Stimulated activated CD8-positive, alpha-beta memory T cell treated with anti-CD3 and anti-CD28 coated beads, Interleukin-15, amount 100 ng/mL, for 48 hours (primary cell): Measurements from ENCODE around the gene SPNS2.

Experiments
- DNase-seq, 2 donors: peaks; one replicate each; pipeline ENCODE4 v3.0.0-alpha.2; 2020; ENCODE audit warnings: low read depth in 2 of 2

SPNS2 gene

GRCh38 chr17:4503283-4504025, 4.8 kb downstream of the SPNS2 start:
- DNase-seq, result no peak

GRCh38 chr17:4504188-4504587, 5.5 kb downstream of the SPNS2 start:
- DNase-seq, result no peak

DNA sequence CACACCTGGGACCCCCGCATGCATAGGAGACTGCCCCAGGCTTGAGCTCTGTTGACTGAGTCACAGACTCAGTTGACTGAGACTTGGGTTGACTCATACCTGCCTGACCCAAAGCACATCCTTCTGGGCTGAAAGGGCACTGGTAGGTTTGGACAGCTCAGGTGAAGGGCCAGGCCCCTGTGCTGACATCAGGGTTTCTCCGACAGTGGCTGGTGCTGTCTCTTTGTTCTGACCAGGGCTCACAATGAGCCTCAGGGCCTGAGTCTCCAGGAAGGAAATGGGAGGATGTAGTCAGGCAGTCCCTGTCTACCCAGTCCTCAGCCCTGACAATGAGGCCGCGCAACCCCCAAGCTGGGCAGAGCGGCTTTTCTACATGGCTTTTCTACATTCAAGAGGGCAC, 6.5 kb downstream of the SPNS2 start:
- DNase-seq, result no peak

GRCh38 chr17:4506175-4506813, 7.6 kb downstream of the SPNS2 start:
- no peak for DNase-seq

GRCh38 chr17:4506892-4507291, 8.2 kb downstream of the SPNS2 start:
- DNase-seq, result no peak

DNA sequence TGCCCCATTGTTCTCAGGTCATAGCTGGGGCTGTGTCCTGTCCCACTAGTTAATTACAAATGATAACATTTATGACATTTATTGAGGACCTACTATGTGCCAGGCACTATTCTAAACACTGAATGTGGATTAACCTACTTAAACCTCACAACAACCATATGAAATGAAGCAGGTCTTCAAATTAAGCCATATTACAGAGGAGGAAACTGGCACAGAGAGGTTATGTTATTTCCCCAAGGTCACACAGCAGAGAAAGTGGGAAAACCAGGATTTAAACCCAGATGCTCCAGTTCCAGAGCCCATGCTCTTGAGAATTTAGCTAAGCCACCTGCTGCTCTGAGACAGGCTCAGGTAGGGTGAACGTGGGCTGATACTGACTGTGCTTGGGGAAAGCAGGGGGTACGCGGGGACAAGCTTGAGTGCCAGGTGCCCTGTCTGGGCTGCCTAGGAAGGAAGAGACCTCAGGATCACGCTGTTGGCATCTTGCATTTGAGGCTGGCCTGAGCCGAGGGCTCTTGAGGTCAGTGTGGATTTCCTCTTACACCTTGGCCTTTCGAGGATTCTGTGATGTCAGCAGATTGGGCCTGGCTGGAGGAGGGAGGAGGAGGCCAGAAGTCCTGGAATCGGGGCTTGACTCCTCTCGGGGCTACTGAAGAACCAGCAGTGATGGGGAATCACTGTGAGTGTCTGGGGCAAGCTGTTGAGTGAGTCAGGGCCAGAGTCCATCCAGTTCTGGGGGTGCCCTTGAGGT, 8.9 kb downstream of the SPNS2 start:
- no peak for DNase-seq

DNA sequence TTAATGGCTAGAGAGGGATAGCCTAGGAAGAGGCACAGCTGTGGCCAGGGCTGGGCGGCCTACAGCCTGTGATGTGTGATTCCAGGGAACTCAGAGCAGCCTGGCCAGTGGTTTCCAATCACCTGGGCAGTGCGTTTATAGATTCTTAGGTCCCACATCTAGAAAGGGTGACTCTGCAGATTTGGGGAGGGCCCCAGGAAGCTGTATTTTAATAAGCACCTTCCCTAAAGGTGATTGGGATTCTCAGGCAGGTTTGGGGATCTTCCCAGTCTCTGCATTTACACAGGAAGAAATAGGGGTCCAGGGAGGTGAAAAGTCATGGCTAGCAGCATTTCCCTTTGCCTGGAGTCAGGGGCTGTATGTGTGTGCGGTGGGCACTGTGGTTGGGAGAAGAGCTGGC, 9.5 kb downstream of the SPNS2 start:
- no peak for DNase-seq

GRCh38 chr17:4509401-4509800, 10.7 kb downstream of the SPNS2 start:
- peak in 1 of 2 donors; percentile 36 for DNase-seq

DNA sequence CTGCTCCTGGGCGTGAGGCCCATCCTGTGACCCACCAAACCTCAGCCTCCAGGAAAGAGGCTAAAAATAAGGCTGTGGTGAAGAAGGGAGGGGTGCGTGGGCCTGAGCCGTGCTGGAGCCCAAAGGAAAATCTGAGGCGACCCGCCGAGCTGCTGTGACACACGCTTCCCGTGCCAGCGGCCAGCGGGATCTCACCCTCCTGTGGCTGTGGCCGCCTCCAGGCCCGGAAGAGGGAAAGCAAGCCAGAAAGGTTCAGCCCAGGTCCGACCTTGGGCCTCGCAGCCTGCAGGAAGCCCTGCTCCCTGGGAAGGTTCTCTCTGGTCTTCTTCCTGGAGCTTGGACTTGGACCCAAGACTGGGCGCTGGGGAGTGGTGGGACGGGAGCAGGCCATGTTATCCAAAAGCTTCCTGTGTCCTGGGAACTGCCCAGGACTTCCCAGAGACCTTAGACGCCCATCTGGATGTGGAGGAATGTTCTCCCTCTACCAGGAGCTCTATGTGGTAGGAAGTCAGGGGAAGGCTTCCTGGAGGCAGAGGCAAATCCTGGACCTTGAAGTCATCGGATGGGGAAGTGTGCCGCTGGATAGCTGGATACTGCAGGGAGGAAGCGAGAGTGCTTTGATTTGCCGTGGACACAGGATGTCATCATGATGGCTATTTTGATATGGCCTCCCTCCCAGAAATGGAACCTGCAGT, 11.4 kb downstream of the SPNS2 start:
- no peak for DNase-seq

DNA sequence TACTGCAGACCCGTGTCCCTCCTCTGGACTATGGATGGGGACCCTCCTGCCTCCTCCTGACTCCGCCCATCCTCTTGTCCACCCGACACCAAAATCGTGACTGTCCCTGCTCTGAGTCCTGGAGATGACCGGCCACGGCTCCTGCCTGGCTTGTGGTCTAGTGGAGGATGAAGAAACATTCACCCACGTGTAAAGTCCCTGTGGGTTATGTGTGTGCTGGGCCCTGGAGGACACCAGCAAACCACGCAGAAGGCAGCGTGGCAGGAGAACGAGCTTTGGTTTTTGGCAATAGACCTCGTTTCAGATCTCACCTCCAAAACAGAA, 11.9 kb downstream of the SPNS2 start:
- no peak for DNase-seq

DNA sequence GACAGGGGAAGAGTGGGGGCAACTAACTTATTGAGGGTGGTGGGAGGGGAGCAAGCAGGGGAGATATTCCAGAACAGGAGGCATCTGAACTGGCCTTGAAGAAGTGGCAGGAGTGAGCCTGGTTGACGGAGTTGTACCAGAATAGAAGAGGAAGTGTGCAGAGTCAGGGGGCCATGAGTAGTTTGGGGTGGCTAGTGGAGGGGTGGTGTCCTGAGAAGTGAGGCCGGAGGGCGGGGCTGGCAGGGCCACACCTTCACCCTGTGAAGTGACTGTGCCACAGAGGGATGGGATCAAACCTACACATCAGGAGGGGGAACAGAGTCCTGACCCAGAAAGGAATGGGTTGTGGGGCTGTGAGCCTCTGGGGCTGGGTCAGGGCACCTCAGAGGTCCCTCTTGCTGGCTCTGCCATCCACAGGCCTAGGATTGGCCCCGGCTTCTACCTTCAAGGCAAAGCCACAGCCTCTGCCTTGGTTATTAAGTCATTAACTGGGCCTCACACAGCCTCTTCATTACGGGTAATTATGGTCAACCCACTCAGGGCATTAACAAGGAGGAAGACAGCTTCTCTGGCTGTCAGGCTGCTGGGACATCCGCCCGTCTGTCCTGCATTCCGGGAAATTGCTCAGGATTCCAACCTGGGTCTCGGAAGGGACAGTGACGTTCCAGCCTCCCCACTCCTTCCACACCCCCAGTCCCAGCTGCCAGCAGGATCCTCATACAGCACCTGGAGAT, 12.7 kb downstream of the SPNS2 start:
- DNase-seq, result no peak

DNA sequence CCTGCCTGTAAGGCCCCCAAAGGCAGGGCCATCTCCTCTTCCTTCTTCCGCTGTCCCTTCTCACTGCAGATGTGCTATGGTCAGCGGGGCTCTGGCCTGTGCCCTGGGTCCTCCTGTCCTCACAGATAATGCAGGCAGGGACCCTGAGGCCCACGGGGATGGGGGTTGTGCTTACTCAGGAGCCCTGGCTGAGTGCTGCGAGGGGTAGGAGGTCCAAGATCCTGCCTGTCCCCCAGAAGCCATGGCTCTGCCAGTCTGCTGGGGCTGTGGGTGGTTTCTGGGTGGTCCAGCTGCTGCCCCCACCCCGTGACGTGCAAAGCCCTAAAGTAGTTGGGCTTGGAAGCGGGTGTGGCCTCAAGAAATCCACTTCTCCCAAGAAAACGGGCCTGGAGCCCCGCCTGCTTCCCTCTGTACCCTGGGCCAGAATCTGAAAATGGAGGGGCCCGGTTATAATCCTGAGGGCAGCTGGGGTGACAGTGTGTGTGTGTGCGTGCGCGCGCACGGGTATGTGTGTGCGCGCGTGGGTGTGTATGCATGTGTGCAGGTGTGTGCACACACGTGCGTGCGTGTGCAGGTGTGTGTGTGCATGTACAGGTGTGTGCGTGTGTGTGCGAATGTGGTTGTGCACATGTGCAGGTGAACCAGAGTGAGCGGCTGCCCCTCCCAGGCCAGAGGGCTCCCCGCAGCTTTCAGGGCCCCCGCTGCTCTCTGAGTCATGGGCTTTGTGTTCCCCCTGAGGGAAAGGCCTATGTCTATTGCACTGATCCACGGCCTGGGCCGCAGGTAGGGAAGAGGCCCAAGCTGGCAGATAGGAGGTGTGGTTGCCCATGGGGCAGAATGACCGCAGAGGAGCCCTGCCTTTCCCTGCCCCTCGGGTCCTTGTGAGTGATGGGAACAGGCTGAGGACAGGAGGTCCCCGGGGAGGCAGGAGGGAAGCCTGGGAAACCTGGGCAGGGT, 13.8 kb downstream of the SPNS2 start:
- no peak for DNase-seq

DNA sequence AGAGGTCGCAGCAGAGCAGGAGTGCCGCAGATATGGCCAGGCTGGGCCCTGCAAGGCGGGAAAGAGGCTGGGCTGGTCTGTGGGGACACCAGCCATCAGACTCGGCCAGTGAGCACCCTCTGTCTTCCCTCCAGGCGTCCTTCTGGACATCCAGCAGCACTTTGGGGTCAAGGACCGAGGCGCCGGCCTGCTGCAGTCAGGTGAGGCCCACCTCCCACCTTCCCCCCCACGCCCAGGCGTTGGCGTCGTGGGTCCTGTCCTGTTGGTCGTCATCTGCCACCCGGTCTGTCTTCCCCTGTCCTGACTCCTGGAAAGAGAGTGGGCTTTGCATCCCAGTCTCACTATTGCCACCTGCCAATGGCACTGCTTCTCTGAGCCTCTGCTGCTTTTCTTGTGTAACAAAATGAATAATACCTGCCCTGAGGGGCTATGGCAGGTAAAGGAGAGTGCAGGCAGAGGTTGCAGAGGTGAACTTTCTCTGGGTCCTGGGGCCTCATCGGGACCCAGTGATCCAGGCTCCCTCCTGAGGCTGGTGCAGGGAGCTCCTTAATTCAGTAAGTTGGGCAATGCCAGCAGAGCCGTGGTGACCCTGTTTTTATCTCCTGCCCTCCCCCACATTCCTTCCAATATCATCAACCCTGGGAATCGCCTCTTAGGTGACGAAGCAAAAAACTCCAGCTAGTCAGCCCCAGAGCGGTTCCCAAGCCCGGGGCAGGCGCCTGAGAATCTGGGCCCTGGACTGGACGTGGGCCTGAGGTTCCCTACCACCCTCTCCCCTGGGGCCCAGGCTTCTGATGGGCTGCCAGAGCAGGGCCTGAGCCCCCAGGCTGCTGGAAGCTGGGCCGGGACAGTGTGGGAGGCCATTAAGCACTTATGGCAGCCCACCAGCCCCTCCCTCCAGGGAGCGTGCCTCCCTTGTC, 14.7 kb downstream of the SPNS2 start:
- no peak for DNase-seq

DNA sequence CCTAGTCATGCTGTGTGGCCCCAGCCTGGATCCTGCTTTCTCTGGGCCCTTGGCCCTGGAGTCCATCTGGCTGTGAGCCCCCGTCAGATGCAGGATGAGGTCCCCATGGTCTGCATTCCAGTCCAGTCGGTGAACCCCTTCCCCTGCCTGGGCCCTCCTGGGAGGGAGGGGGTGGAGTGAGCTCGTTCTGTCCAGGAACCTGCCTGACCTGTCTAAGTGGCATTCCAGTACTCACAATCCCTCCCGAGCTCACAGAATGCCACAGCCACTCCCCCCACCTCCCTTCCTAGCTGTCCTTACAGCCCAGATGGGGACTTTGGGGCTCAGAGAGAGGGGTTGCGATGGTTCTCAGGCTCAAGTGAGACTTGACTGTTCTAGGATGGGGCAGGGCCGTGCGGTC, 15.5 kb downstream of the SPNS2 start:
- no peak for DNase-seq

- no peak for DNase-seq
Observed at GRCh38 chr17:4514779-4515178, 16.1 kb downstream of the SPNS2 start.

GRCh38 chr17:4515501-4515900, 16.8 kb downstream of the SPNS2 start:
- no peak for DNase-seq

DNA sequence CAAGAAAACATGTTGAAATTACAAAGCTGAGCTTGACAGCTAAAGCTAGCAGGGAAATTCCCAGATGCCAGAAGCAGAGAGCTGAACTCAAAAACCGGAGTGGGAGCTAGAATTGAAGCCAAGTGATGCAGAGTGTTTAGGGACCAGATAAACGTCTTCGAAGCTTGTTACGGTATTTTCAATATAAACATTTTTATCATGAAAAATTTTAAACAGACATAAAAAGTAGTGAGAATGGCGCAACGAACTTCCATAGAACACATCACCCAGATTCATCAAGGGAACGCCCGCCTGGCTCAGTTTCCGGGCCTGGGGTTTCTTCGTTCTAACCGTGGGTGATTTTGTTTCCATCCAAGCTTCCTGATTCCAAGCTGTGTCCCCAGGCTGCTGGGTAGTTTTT, 18.1 kb downstream of the SPNS2 start:
- DNase-seq, result no peak

DNA sequence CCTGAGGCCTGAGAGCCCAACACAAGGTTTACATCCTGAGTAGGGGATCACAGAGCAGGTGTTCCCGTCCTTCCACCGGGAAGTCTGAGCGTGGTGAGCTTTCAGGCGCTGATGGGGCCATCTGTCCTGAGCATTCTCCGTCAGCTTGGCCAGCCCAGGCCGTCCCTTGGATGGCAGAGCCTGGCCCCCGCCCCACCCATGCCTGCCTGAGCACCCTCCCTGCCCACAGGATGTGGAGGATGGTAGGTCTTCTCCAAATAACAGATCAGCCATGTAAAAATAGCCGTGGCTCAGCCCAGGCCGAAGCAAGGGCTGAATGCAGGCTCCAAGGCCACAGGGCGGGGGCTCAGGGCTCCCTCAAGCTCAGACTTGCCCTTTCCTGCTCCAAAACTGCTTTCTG, 20.2 kb downstream of the SPNS2 start:
- DNase-seq, result no peak

DNA sequence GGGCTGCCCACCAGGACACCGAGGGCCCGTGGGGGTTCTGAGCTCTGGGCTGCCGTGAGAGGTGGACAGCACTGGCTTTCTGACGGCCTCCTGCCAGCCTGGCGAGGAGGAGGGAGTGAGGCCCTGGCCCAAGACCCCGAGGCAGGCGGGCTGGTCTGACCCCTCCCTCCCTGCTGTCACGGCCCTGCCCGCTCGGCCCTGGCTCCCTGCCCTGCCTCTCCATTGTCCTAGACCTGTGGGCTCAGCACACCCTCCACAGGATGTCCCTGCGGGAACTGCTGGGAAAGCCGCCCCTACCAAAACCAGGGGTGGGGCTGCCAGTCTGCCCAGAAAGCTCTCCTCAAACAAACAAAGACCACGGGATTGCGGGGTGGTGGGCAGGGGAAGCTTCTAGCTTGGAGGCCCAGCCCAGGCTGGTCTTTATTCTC, 20.7 kb downstream of the SPNS2 start:
- DNase-seq, result no peak
